Endometrial microvascular endothelial cells (primary cell): ENCODE measurements around the gene TNFSF12. TPM values are rescaled to one million over a fixed set of nuclear protein-coding genes. Genes with fewer than 3 reads are reported as not detected.
"Not testable (repeated sequence)": the region's sequence is repeated elsewhere in the genome, so short reads cannot be mapped to it uniquely, and the experiment has no call there.

ENCODE experiments used
- in situ Hi-C: cut with HindIII; loops from 2 replicates; pipeline ENCODE4 v1.10.0; 2017; ENCODE audit warnings: low sequenced_read_pairs, low pct_unique_long_range_greater_than_20kb; ENCODE audit errors: inconsistent ontology term
- total RNA-seq: library from RNA; depleted of rRNA; stranded (reverse); fragments of >200 nt; gene quantifications from one replicate; pipeline ENCODE4 v1.2.3, GENCODE V29; 2015; ENCODE audit errors: inconsistent ontology term

The TNFSF12 gene
- total RNA-seq, 1 donor from 2014 or later = 9.5 TPM

GRCh38 chr17:7579834-7580603 is 31.2 kb downstream of the TNFSF12 start:
- in situ Hi-C loops = no loop called here

- in situ Hi-C loops = no loop called here
These were observed 32.0 kb downstream of the TNFSF12 start for GRCh38 chr17:7580604-7581575.

- in situ Hi-C loops = no loop called here
These were observed 33.8 kb downstream of the TNFSF12 start for GRCh38 chr17:7582396-7583252.

- in situ Hi-C loops = no loop called here
These were observed 34.6 kb downstream of the TNFSF12 start, which contains the start of gene MPDU1 for GRCh38 chr17:7583253-7584109. Gene MPDU1 (plus strand): TSS chr17:7583852. CDS start chr17:7583863, 11 bp downstream.

- in situ Hi-C loops = no loop called here
These were observed 38.0 kb downstream of the TNFSF12 start for GRCh38 chr17:7586673-7587419.

- in situ Hi-C loops = no loop called here
These were observed 38.7 kb downstream of the TNFSF12 start for GRCh38 chr17:7587420-7588151.

- in situ Hi-C loops = no loop called here
These were observed 39.8 kb downstream of the TNFSF12 start for GRCh38 chr17:7588553-7589203.

GRCh38 chr17:7589204-7589868 is 40.5 kb downstream of the TNFSF12 start:
- in situ Hi-C loops = no loop called here

- in situ Hi-C loops = no loop called here
These were observed 41.2 kb downstream of the TNFSF12 start, which contains the start of gene SOX15 for GRCh38 chr17:7589891-7590691. Gene SOX15 (minus strand): TSS chr17:7590094. CDS start chr17:7589676, 418 bp downstream.

GRCh38 chr17:7590743-7591142 is 41.9 kb downstream of the TNFSF12 start:
- in situ Hi-C loops = no loop called here

GRCh38 chr17:7591596-7591995 is 42.7 kb downstream of the TNFSF12 start:
- in situ Hi-C loops = no loop called here

- in situ Hi-C loops = no loop called here
These were observed 43.7 kb downstream of the TNFSF12 start for GRCh38 chr17:7592422-7593021.

GRCh38 chr17:7593296-7593695 is 44.4 kb downstream of the TNFSF12 start:
- in situ Hi-C loops = no loop called here

GRCh38 chr17:7597561-7597960 is 48.7 kb downstream of the TNFSF12 start:
- in situ Hi-C loops = not testable (repeated sequence)
